Endothelial cell (in vitro differentiated cells): ENCODE data around the gene OR2Y1. TPM values are rescaled to one million over a fixed set of nuclear protein-coding genes. Genes with fewer than 3 reads are reported as not detected.

ENCODE experiments used
- DNase-seq: peaks from one replicate; pipeline ENCODE4 v3.0.0; 2021; ENCODE audit warnings: low spot score
- H3K27ac Mint-ChIP-seq: one replicate; pipeline ENCODE4 v1.8.0; 2021; ENCODE audit warnings: mixed read lengths, inconsistent platforms; ENCODE audit not compliant: unreplicated experiment
- H3K27me3 Mint-ChIP-seq: one replicate; pipeline ENCODE4 v1.8.0; 2021; ENCODE audit warnings: mild to moderate bottlenecking, moderate library complexity, mixed read lengths, inconsistent platforms; ENCODE audit not compliant: unreplicated experiment
- H3K36me3 Mint-ChIP-seq: one replicate; pipeline ENCODE4 v1.8.0; 2021; ENCODE audit warnings: mild to moderate bottlenecking, low read depth, mixed read lengths, inconsistent platforms; ENCODE audit not compliant: unreplicated experiment
- H3K4me1 Mint-ChIP-seq: one replicate; pipeline ENCODE4 v1.8.0; 2021; ENCODE audit warnings: mild to moderate bottlenecking, mixed read lengths, inconsistent platforms; ENCODE audit not compliant: unreplicated experiment
- H3K4me3 Mint-ChIP-seq: one replicate; pipeline ENCODE4 v1.8.0; 2021; ENCODE audit warnings: mild to moderate bottlenecking, mixed read lengths, inconsistent platforms; ENCODE audit not compliant: unreplicated experiment
- H3K9me3 Mint-ChIP-seq: one replicate; pipeline ENCODE4 v1.8.0; 2021; ENCODE audit warnings: mixed read lengths, inconsistent platforms; ENCODE audit not compliant: unreplicated experiment
- total RNA-seq: library from RNA; stranded (reverse); fragmentation: NEBNext Ultra II Directional; extraction: Animal tissue kit (Norgen Biotek cat#: 25700); gene quantifications from one replicate; pipeline ENCODE4 v1.2.1, GENCODE V29; 2021; ENCODE audit not compliant: unreplicated experiment
- TF ChIP-seq, protein P1 (sequence below): fragments of 200-600 bp; sonication (generic); IDR thresholded peaks from one replicate; pipeline ENCODE4 v1.5.0; 2021; ENCODE audit warnings: antibody characterized with exemption; ENCODE audit not compliant: unreplicated experiment

OR2Y1 gene
- total RNA-seq, 1 donor from 2014 or later: not detected

- Mint-ChIP-seq H3K27ac (no peak overlapping the region), H3K9me3 (no peaks in the 10 kb centered on the region), H3K27me3 (peaks cover 4% of the 10 kb centered on the region), H3K4me3 (no peak overlapping the region), H3K4me1 (peaks cover 2% of the 10 kb centered on the region), H3K36me3 (no peaks in the 10 kb centered on the region)
- TF ChIP-seq, protein P1, sequence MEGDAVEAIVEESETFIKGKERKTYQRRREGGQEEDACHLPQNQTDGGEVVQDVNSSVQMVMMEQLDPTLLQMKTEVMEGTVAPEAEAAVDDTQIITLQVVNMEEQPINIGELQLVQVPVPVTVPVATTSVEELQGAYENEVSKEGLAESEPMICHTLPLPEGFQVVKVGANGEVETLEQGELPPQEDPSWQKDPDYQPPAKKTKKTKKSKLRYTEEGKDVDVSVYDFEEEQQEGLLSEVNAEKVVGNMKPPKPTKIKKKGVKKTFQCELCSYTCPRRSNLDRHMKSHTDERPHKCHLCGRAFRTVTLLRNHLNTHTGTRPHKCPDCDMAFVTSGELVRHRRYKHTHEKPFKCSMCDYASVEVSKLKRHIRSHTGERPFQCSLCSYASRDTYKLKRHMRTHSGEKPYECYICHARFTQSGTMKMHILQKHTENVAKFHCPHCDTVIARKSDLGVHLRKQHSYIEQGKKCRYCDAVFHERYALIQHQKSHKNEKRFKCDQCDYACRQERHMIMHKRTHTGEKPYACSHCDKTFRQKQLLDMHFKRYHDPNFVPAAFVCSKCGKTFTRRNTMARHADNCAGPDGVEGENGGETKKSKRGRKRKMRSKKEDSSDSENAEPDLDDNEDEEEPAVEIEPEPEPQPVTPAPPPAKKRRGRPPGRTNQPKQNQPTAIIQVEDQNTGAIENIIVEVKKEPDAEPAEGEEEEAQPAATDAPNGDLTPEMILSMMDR: no peak
- no peak for DNase-seq
Measured at GRCh38 chr5:180720486-180720885, 19.4 kb downstream of the OR2Y1 start.

DNA sequence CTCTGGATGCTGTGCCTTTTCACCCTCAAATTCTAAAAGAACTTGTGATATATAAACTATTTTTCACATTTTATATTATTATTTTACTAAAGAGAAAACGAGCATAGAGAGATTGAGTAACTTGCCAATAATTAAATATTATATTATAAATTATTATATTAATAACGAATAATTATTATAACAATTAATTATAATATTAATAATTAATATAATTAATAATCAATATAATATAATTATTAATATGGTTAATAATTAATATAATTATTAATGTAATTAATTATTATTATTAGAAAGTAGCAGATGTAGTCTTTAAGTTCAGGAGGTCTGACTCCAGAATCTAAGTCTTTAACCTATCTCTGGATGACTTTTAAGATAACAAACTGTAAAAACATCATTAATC, 20.1 kb downstream of the OR2Y1 start:
- H3K27me3 Mint-ChIP-seq: peaks cover 4% of the 10 kb centered on the region

DNA sequence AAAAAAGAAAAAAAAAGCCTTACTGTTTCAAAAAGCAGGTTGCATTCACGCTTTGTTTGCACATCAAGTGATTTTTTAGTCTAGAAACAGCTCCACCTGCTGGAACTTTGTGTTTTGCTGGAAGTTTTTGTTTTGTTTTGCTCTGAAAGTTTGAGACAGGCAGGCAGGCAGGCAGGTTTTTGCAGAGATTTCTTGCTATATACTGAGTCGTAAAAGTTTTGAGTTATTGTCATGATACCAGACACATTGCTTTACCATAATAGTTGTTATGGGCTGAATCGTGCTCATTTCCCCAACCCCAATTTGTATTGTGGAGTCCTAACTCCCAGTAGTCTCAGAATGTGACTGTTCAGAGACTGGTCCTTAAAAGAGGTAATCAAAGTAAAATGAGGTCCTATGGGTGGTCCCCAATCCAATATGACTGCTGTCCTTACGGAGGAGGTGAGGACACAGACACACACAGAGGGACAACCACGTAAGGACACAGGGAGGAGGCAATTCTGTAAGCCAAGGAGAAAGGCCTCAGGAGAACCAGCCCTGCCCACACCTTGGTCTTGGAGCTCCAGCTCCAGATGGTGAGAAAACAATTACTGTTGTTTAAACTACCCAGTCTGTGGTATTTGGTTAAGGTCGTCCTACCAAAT, 20.9 kb downstream of the OR2Y1 start:
- no peaks in the 10 kb centered on the region for H3K36me3 Mint-ChIP-seq
- H3K27ac Mint-ChIP-seq: no peak overlapping the region
- DNase-seq: peak; percentile 52
- peaks cover 4% of the 10 kb centered on the region for H3K27me3 Mint-ChIP-seq
- TF ChIP-seq, protein P1: peak; percentile 70
- H3K4me3 Mint-ChIP-seq: no peak overlapping the region
- H3K9me3 Mint-ChIP-seq: no peaks in the 10 kb centered on the region
- H3K4me1 Mint-ChIP-seq: no peaks in the 10 kb centered on the region

More for the DNA sequence above, 20.1 kb downstream of the OR2Y1 start:
- peaks cover 2% of the 10 kb centered on the region for H3K4me1 Mint-ChIP-seq
- DNase-seq: no peak
- H3K27ac Mint-ChIP-seq: no peak overlapping the region
- H3K4me3 Mint-ChIP-seq: no peak overlapping the region
- no peaks in the 10 kb centered on the region for H3K9me3 Mint-ChIP-seq
- H3K36me3 Mint-ChIP-seq: no peaks in the 10 kb centered on the region
- TF ChIP-seq, protein P1: no peak

DNA sequence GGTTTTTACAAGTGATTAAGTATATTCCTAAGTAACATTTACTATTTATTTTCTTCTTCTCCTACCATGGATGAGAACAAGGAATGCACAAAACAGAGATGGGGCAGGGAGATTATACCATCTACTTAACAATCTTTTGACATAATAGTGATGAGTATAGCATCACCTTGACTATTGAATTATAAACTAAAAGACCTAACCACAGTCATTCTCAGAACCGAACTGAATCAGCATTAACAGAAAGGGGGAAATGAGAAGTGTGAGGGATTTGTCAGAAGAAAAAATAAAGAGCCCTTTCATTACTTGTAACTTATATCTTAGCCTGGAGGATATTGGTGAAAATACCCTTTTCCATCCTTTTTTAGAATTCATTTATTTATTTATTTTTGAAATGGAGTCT, 21.9 kb downstream of the OR2Y1 start:
- Mint-ChIP-seq H3K36me3 (no peaks in the 10 kb centered on the region), H3K4me1 (no peaks in the 10 kb centered on the region), H3K27ac (no peak overlapping the region), H3K27me3 (peaks cover 4% of the 10 kb centered on the region), H3K9me3 (no peaks in the 10 kb centered on the region), H3K4me3 (no peak overlapping the region)
- DNase-seq: no peak
- TF ChIP-seq, protein P1: no peak

DNA sequence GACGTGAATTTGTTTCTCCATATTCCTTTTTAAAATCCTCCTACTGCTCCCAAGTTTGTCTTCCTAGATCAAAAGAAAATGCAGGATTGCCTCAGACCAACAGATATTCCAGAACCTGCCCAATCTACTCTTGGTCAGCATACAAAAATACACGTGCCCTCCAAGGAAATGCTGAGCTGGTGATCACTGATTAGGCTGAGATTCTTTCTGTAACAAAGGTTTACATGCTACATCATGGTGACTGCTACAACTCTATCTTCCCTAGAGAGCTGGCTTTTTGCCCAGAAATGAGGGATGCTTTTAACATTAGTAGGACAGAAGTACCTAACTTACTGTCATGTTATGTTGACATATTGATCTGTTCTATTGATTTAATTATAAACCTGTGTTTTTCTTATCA, 35.5 kb downstream of the OR2Y1 start:
- H3K4me1 Mint-ChIP-seq: no peaks in the 10 kb centered on the region
- no peaks in the 10 kb centered on the region for H3K36me3 Mint-ChIP-seq
- H3K4me3 Mint-ChIP-seq: no peak overlapping the region
- H3K27me3 Mint-ChIP-seq: no peaks in the 10 kb centered on the region
- DNase-seq: no peak
- H3K27ac Mint-ChIP-seq: no peak overlapping the region
- H3K9me3 Mint-ChIP-seq: peaks cover 3% of the 10 kb centered on the region
- TF ChIP-seq, protein P1: no peak
